Neural crest cell (in vitro differentiated cells): ENCODE measurements around the gene TANGO2. TPM values are rescaled to one million over a fixed set of nuclear protein-coding genes. Genes with fewer than 3 reads are reported as not detected.
A peak's percentile ranks its signal among the peaks of the same experiment; 100 is the strongest.

Source experiments
- DNase-seq: peaks from one replicate; pipeline ENCODE4 v3.0.0; 2021; ENCODE audit warnings: low read depth, mixed read lengths, low spot score
- H3K27ac Mint-ChIP-seq: one replicate; pipeline ENCODE4 v1.8.0; 2021; ENCODE audit warnings: mild to moderate bottlenecking, mixed read lengths; ENCODE audit not compliant: unreplicated experiment
- H3K27me3 Mint-ChIP-seq: 2 replicates; pipeline ENCODE4 v1.8.0; 2021; ENCODE audit warnings: low read depth, mild to moderate bottlenecking, mixed read lengths
- H3K36me3 Mint-ChIP-seq: 2 replicates; pipeline ENCODE4 v1.8.0; 2021; ENCODE audit warnings: low read depth, mild to moderate bottlenecking, mixed read lengths
- H3K4me1 Mint-ChIP-seq: 2 replicates; pipeline ENCODE4 v1.8.0; 2021; ENCODE audit warnings: mixed read lengths
- H3K4me3 Mint-ChIP-seq: one replicate; pipeline ENCODE4 v1.8.0; 2021; ENCODE audit warnings: mild to moderate bottlenecking, mixed read lengths
- H3K9me3 Mint-ChIP-seq: 2 replicates; pipeline ENCODE4 v1.8.0; 2021; ENCODE audit warnings: mixed read lengths
- CTCF ChIP-seq: fragments of 200-600 bp; sonication (generic); conservative IDR thresholded peaks from 2 replicates; pipeline ENCODE4 v1.5.0; 2021; ENCODE audit warnings: antibody characterized with exemption, mild to moderate bottlenecking
- total RNA-seq: library from RNA; stranded (reverse); gene quantifications from 2 replicates; pipeline ENCODE4 v1.2.1, GENCODE V29; 2021

TANGO2 gene
- total RNA-seq, 1 donor from 2014 or later = 13.4 TPM

- H3K9me3 Mint-ChIP-seq = peaks cover 2% of the 10 kb centered on the region
Measured at GRCh38 chr22:20009582-20010306, 11.2 kb upstream of the TANGO2 start.

GRCh38 chr22:20010307-20011122, 10.4 kb upstream of the TANGO2 start:
- no peaks in the 10 kb centered on the region for H3K36me3 Mint-ChIP-seq
- H3K27me3 Mint-ChIP-seq = peaks cover 13% of the 10 kb centered on the region
- peaks cover 12% of the 10 kb centered on the region for H3K4me1 Mint-ChIP-seq
- no peak overlapping the region for H3K4me3 Mint-ChIP-seq
- H3K9me3 Mint-ChIP-seq = no peaks in the 10 kb centered on the region
- DNase-seq = no peak
- no peak for TF ChIP-seq CTCF
- H3K27ac Mint-ChIP-seq = peak overlapping the region; percentile 3

More at GRCh38 chr22:20009582-20010306, 11.2 kb upstream of the TANGO2 start:
- TF ChIP-seq CTCF = no peak
- H3K27ac Mint-ChIP-seq = no peak overlapping the region
- H3K36me3 Mint-ChIP-seq = peaks cover 4% of the 10 kb centered on the region
- peaks cover 8% of the 10 kb centered on the region for H3K4me1 Mint-ChIP-seq
- H3K27me3 Mint-ChIP-seq = peaks cover 5% of the 10 kb centered on the region
- no peak overlapping the region for H3K4me3 Mint-ChIP-seq
- DNase-seq = no peak

DNA sequence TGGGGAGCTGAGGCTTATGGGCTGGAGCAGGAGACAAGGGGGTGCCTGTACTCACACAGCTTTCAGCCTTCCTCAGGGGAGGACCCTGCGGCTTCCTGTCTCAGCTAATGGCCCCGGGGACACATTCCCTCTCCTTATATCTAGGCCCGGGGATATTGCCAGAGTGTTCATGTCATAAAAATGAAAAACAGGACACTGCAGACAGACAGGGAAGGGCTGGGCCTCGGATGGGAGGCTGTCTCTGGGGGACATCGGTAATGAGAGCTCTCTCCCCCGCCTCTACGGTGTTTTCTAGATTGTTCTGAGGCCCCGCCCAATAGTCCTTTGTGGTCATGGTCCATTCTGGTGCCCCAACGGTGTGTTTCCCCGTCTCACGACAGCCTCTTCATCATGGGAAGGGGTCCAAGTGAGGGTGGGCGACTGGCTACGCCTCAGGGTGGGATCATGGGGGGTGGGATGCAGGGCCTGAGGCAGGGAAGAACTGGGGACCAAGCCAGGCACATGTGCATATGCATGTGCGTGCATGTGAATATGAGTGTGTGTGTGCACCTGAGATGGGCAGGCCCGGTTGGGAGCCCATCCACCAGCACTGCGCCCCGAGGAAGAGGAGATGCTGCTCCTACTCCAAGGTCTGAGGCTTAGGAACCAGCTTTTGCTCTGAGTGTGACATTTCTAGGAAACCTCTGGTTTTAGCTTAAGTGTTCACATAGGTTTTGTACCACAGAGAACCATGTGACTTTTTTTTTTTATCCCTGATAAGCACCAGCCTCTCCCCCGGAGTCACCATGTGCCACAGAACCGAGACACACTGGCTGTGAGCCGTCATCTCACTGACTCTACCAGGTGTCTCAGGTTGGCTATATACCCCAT, 9.6 kb upstream of the TANGO2 start:
- Mint-ChIP-seq H3K27ac (no peak overlapping the region), H3K4me1 (peaks cover 13% of the 10 kb centered on the region), H3K9me3 (no peaks in the 10 kb centered on the region), H3K27me3 (peaks cover 15% of the 10 kb centered on the region), H3K36me3 (no peaks in the 10 kb centered on the region), H3K4me3 (no peak overlapping the region)
- no peak for DNase-seq
- TF ChIP-seq CTCF = no peak

DNA sequence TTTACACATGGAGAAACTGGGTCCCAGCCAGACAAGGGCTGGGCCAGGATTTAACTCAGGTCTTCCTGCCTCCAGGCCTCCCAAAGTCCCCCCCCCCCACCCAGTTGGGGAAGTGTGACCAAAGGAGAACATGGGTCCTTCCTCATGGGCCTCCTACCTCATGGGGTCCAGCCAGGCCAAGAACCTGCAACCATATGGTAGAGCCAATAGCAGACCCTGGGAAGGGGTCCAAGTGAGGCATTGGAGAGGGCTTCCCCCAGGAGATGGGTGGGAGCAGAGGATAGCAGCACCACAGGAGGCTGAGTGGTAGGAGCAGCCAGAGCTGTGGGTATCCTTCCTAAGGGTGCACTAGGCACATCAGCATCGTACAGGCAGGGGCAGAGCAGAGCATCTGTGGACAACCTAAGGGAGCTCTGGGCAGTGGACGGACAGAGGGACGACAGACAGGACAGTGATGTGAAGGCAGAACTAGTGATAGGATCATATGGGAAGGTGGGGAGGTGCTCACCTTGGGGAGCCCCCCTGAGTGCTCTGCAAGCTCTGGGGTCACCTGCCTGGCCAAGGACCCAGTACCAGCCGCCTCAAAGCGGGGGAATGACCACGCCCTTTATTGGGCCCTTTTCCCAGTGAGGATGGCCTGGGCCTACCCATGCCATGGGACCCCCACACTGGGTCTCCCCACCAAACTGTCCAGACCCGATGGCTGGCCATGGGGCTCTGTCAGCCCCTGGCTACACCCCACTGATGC, 8.7 kb upstream of the TANGO2 start:
- Mint-ChIP-seq H3K4me3 (peak overlapping the region; percentile 56), H3K27ac (peak overlapping the region; percentile 84), H3K27me3 (peaks cover 17% of the 10 kb centered on the region), H3K36me3 (no peaks in the 10 kb centered on the region), H3K4me1 (peaks cover 16% of the 10 kb centered on the region), H3K9me3 (no peaks in the 10 kb centered on the region)
- DNase-seq = no peak
- TF ChIP-seq CTCF = no peak
